Small intestine (tissue), 7 donors: ENCODE results near the gene CD58. TPM values are rescaled to one million over a fixed set of nuclear protein-coding genes. Genes with fewer than 3 reads are reported as not detected.
A peak's percentile ranks its signal among the peaks of the same experiment; 100 is the strongest.
"Not testable (repeated sequence)": the region's sequence is repeated elsewhere in the genome, so short reads cannot be mapped to it uniquely, and the experiment has no call there.

Source experiments
- DNase-seq, 2 donors: peaks; one replicate each; pipeline versions ENCODE4 v3.0.0 to v3.0.0-alpha.2; 2013
- FAIRE-seq: peaks from 2 replicates; lab custom pipeline; 2012; peaks lifted over from hg19 to GRCh38; lab: Jason Lieb, UNC
- H3K27ac ChIP-seq, 3 donors: one replicate each; pipeline ENCODE4 v1.5.1; 2013; ENCODE audit warnings: low read length in 2 of 3, mild to moderate bottlenecking in 2 of 3, control low read depth in 1 of 3, inconsistent platforms in 1 of 3, low read depth in 1 of 3, moderate library complexity in 1 of 3
- H3K27me3 ChIP-seq, 3 donors: one replicate each; pipeline ENCODE4 v1.6.1; 2013; ENCODE audit warnings: low read length in 3 of 3, inconsistent platforms in 1 of 3; ENCODE audit not compliant: control insufficient read depth in 3 of 3, insufficient read depth in 3 of 3
- H3K36me3 ChIP-seq, 3 donors: one replicate each; pipeline ENCODE4 v1.6.1; 2013; ENCODE audit warnings: low read length in 3 of 3, inconsistent platforms in 1 of 3, low read depth in 1 of 3, mild to moderate bottlenecking in 1 of 3, moderate library complexity in 1 of 3; ENCODE audit not compliant: control insufficient read depth in 3 of 3, insufficient read depth in 2 of 3
- H3K4me1 ChIP-seq, 3 donors: one replicate each; pipeline ENCODE4 v1.6.1; 2013; ENCODE audit warnings: low read length in 2 of 3, inconsistent platforms in 1 of 3, low read depth in 1 of 3, mild to moderate bottlenecking in 1 of 3, moderate library complexity in 1 of 3; ENCODE audit not compliant: control insufficient read depth in 3 of 3, insufficient read depth in 2 of 3
- H3K4me3 ChIP-seq, 3 donors: one replicate each; pipeline ENCODE4 v1.5.1; 2013; ENCODE audit warnings: low read length in 3 of 3, control low read depth in 1 of 3, inconsistent platforms in 1 of 3, low read depth in 1 of 3, mild to moderate bottlenecking in 1 of 3, moderate library complexity in 1 of 3
- H3K9me3 ChIP-seq, 2 donors: one replicate each; pipeline ENCODE4 v1.6.1; 2013; ENCODE audit warnings: low read depth in 1 of 2, low read length in 1 of 2; ENCODE audit not compliant: control insufficient read depth in 2 of 2, insufficient read depth in 1 of 2
- WGBS, 3 donors: extraction: QIAGEN DNeasy Blood & Tissue Kit; methylation state at CpG; one replicate each; pipeline ENCODE4 v1.1.7; 2013; 5-methylcytosine and 5-hydroxymethylcytosine counted together
- polyA plus RNA-seq, 4 donors: library from polyadenylated mRNA; stranded (reverse) in 3 of 4; unstranded in 1 of 4; fragments of 200-250 nt in 3 of 4; fragments of 120-200 nt in 1 of 4; gene quantifications; one replicate each; pipeline versions ENCODE4 v1.2.1 to v1.2.3, GENCODE V29; 2013
- donor health status: healthy with polysubstance abuse.
- donor health status: control.
- donor health status: control.
- donor health status: Bipolar disorder and iron deficiency.
- donor health status: healthy.

CD58 gene
- polyA plus RNA-seq, 4 donors = 28.4 to 40.8 (median 29.6) TPM

DNA sequence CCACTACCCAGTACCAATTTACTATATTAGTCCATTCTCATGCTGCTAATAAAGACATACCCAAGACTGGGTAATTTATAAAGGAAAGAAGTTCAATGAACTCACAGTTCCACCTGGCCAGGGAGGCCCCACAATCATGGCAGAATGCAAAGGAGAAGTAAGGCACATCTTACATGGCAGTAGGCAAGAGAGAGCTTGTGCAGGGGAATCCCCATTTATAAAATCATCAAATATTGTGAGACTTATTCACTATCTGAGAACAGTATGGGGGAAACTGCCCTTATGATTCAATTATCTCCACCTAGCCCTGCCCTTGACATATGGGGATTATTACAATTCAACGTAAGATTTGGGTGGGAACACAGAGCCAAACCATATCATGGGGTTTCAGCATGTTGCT, 6.4 kb downstream of the CD58 start:
- 55 to 89% (median 88%) methylated on average over 1 of the region's 1 CpG for WGBS, 3 donors
- Histone ChIP-seq H3K36me3 (peaks cover 0 to 8% (median 2%) of the 10 kb centered on the region in 3 donors), H3K4me1 (peaks cover 4 to 6% (median 5%) of the 10 kb centered on the region in 3 donors), H3K9me3 (peaks cover 0 to 11% of the 10 kb centered on the region in 2 donors), H3K4me3 (no peak overlapping the region), H3K27ac (no peak overlapping the region), H3K27me3 (no peaks in the 10 kb centered on the region)
- FAIRE-seq = no peak
- no peak for DNase-seq

DNA sequence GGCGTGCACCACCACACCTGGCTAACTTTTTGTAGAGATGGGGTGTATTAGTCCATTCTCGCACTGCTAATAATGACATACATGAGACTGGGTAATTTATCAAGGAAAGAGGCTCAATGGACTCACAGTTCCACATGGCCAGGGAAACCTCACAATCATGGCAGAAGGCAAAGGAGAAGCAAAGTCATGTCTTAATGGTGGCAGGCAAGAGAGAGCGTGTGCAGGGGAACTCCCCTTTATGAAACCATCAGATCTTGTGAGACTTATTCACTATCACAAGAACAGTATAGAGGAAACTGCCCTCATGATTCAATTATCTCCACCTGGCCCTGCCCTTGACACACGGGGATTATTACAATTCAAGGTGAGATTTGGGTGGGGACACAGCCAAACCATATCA, 8.4 kb downstream of the CD58 start:
- not testable (repeated sequence) for DNase-seq, H3K27ac ChIP-seq, FAIRE-seq, H3K4me3 ChIP-seq, H3K27me3 ChIP-seq, H3K36me3 ChIP-seq
- WGBS, 3 donors = 79 to 82% (median 82%) methylated on average over 4 of the region's 4 CpGs
- peaks cover 0 to 11% of the 10 kb centered on the region in 2 donors for H3K9me3 ChIP-seq
- H3K4me1 ChIP-seq = peaks cover 7 to 10% (median 8%) of the 10 kb centered on the region in 3 donors

DNA sequence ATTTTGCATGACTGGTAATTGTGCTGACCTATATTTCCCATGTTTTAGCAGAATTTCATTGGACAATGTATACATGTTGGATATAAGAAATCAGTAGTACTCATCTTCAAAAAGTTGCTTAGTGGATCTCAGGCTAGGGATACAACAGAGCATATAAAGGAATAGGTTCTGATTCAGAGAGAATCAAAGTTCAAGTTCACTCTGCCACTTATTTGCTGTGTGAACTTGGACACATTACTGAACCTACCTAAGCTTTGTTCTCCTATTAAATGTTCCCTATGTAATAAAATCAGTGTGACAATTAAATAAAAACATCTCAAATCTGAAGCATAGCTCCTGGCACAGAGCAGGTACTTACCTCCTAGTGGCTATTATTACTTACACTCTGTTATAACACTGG, 9.3 kb downstream of the CD58 start:
- H3K27ac ChIP-seq = no peak overlapping the region
- H3K9me3 ChIP-seq = peaks cover 0 to 11% of the 10 kb centered on the region in 2 donors
- DNase-seq (peak in 1 of 2 donors; percentile 65), FAIRE-seq (no peak)
- peaks cover 9 to 10% (median 10%) of the 10 kb centered on the region in 3 donors for H3K4me1 ChIP-seq
- no peaks in the 10 kb centered on the region for H3K27me3 ChIP-seq
- peaks cover 0 to 9% (median 2%) of the 10 kb centered on the region in 3 donors for H3K36me3 ChIP-seq
- H3K4me3 ChIP-seq = no peak overlapping the region

DNA sequence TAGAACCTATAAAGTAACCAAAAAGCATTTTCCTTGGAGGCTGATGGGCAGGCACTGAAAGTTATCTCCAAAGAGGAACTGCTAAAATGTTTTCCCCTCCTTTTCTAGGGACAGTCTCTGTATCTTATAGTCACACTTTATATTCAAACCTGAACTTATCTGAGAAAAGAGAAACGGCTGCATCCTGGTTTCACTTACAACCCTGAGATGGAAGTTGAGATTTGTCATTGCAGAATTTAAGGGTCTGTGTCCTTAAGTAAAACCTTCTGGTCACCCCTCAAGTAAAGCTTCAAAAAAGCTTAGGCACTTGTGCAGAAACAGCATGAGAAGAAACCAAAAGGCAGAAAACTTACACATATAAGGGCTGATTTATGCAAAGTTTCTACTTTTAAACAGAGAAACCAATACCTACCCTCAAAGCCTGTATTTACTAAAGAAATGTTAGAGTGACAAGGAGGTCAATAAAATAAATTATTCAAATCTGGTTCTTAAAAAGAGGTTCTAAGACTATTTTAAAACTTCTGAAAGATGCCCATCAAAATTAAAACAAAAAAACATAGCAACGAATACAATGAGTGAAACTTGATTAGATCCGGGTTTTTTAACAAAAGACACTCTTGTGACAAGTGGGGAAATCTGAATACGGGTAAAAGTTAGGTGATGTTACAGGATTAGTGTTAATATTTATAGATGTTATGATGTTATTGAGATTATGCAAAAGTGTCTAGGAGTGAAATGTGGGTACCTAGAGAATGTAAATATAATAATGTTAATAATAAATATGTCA, 9.9 kb downstream of the CD58 start:
- Histone ChIP-seq H3K27ac (no peak overlapping the region), H3K36me3 (peaks cover 0 to 9% (median 2%) of the 10 kb centered on the region in 3 donors), H3K4me1 (peaks cover 10 to 11% (median 10%) of the 10 kb centered on the region in 3 donors), H3K27me3 (no peaks in the 10 kb centered on the region), H3K4me3 (no peak overlapping the region), H3K9me3 (peaks cover 0 to 11% of the 10 kb centered on the region in 2 donors)
- WGBS, 3 donors = 54 to 62% (median 60%) methylated on average over 4 of the region's 4 CpGs
- FAIRE-seq (no peak), DNase-seq (no peak)

DNA sequence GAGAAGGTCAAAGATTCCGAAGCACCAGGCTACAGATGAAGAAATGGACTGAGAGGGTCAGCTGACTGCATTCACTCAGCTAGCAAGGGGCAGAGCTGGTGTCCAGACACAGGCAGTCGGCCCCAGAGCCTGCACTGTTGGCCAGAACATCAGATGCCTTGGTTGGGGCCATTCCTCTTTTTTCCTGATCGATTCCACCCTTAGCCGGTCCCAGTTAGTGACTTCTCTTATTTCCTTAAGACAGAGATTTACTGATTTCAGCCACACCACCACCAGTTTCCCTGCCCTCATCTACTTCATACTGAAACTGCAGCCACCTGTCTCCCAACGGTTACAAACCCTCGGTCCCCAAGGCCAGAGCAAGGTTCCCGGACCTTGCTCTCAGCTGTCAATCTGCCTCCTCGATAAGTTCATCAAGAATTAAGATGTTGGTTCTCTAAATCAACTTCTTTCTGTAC, 11.5 kb downstream of the CD58 start:
- WGBS, 3 donors = 13 to 52% (median 21%) methylated on average over 8 of the region's 8 CpGs
- peaks cover 0 to 6% (median 2%) of the 10 kb centered on the region in 3 donors for H3K36me3 ChIP-seq
- no peaks in the 10 kb centered on the region for H3K27me3 ChIP-seq
- peaks cover 8 to 11% (median 10%) of the 10 kb centered on the region in 3 donors for H3K4me1 ChIP-seq
- peak; percentile 21 to 73 for DNase-seq
- H3K9me3 ChIP-seq = peaks cover 0 to 9% of the 10 kb centered on the region in 2 donors
- H3K27ac ChIP-seq = peak overlapping the region in 1 of 3 donors; percentile 2
- no peak overlapping the region for H3K4me3 ChIP-seq
- FAIRE-seq = no peak

DNA sequence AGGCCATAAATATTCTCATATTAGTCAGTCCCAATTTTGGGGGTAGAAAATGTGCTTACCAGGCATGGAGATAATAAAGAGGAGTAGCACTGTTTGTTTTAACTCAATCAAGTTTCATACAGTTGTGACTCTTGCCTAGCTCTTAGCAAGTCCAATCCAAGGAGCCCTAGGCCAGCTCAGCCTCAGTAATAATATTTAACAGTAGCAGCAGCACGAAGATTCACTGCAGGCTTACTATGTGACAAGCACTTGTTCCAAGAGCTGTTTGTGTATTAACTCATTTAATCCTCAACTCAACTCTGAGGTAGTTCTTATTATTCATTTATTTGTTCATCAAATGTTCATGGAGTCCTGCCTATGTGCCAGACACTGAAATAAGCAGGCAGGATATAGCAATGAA, 12.3 kb downstream of the CD58 start:
- H3K9me3 ChIP-seq = peaks cover 0 to 7% of the 10 kb centered on the region in 2 donors
- H3K27ac ChIP-seq = no peak overlapping the region
- WGBS, 3 donors = 57 to 85% (median 82%) methylated on average over 1 of the region's 1 CpG
- DNase-seq (no peak), FAIRE-seq (no peak)
- no peak overlapping the region for H3K4me3 ChIP-seq
- H3K4me1 ChIP-seq = peaks cover 8 to 11% (median 11%) of the 10 kb centered on the region in 3 donors
- peaks cover 0 to 6% (median 2%) of the 10 kb centered on the region in 3 donors for H3K36me3 ChIP-seq
- no peaks in the 10 kb centered on the region for H3K27me3 ChIP-seq

DNA sequence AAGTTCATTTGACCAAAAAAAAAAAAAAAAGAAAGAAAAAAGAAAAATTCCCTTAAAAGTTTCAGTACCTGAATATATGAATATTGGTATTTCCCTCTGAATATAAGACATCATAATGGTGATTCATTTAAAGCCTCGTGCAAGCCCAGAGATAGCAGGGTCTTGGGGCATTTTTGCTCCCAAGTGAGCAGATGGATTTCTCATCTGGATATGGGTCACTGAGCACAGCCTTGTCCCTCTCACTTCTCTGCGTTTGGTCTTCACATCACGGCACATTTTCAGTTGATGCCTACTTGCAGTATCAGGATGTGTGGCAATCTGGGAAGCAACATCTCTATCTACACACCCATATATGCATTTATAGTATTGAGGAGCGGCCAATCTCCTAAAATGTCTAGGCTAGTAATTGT, 12.7 kb downstream of the CD58 start:
- WGBS, 3 donors = 75 to 91% (median 78%) methylated on average over 4 of the region's 4 CpGs
- FAIRE-seq (no peak), DNase-seq (no peak)
- no peak overlapping the region for H3K27ac ChIP-seq
- no peaks in the 10 kb centered on the region for H3K27me3 ChIP-seq
- no peak overlapping the region for H3K4me3 ChIP-seq
- H3K9me3 ChIP-seq = peaks cover 0 to 3% of the 10 kb centered on the region in 2 donors
- peaks cover 11 to 15% (median 12%) of the 10 kb centered on the region in 3 donors for H3K4me1 ChIP-seq
- peaks cover 0 to 4% (median 1%) of the 10 kb centered on the region in 3 donors for H3K36me3 ChIP-seq

DNA sequence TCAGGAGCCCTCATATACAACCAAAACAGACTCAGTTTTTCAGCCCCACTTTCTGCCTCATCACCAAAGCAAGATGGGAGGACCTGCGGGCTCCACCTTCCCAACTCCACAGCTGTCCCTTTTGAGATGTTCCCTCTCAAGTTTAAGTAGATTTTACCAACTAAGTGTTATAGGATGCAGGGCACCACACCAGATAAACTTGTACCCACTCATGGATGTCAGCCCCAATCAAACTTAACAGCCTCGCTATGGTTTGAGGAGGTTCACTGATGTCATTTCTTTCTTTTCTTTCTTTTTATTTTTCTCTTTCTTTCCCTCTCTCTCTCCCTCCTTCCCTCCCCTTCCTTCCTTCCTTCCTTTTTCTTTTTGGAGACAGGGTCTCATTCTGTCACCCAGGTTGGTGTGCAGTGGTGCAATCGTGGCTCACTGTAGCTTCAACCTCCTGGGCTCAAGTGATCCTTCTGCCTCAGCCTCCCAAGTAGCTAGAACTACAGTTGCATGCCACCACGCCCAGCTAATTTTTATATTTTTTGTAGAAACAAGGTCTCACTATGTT, 13.4 kb downstream of the CD58 start:
- DNase-seq (no peak), FAIRE-seq (no peak)
- H3K4me1 ChIP-seq = peaks cover 11 to 15% (median 11%) of the 10 kb centered on the region in 3 donors
- peaks cover 0 to 2% (median 0%) of the 10 kb centered on the region in 3 donors for H3K36me3 ChIP-seq
- peak overlapping the region in 1 of 3 donors; percentile 8 for H3K27ac ChIP-seq
- 84 to 92% (median 85%) methylated on average over 4 of the region's 4 CpGs for WGBS, 3 donors
- no peaks in the 10 kb centered on the region for H3K9me3 ChIP-seq
- no peak overlapping the region for H3K4me3 ChIP-seq
- H3K27me3 ChIP-seq = no peaks in the 10 kb centered on the region
